HG03460 (cell line): ENCODE results near the gene TMEM14C.
A peak's percentile ranks its signal among the peaks of the same experiment; 100 is the strongest.

Experiments
- ATAC-seq: cut with Tn5 transposase; IDR thresholded peaks from one replicate; pipeline ENCODE4 v1.9.1; 2021; ENCODE audit not compliant: unreplicated experiment

TMEM14C gene

DNA sequence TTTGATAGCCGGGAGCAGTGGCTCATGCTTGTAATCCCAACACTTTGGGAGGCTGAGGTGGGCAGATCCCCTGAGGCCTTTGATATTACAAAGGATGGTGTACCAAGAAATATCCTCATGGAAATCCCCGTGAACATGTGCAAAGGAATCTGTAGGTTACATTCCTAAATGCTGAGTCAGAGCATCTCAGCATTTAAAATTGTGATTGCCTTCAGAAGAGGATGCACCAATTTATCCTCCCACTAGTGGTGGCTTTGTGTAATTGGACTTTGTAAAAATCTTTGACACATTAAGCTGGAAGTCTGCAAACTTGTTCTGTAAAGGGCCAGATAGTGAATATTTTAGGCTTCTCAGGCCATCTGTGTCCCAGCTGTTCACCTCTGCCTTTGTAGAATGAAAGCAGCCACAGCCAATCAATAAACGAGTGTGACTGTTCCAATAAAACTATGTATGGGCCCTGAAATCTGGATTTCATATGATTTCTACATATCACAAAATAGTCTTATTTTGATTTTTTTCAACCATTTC is 36.5 kb downstream of the TMEM14C start:
- peak; percentile 68 for ATAC-seq

DNA sequence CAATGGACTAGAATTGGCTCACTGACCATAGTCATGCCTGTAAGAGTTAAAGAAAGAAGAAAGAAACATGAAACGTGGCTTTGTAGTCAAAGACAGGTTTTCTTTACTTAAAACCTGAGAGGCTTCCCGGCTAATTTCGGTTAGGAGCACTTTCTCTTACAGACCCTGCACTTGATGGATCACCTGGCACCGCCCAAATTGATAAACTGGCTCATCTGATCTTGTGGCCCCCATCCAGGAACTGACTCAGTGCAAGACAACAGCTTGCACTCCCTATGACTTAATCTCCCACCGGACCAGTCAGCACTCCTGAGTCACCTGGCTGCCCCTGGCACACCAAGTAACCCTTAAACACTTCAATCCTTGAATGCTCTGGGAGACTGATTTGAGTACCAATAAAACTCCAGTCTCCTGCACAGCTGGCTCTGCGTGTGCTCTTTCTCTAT is 37.0 kb downstream of the TMEM14C start:
- ATAC-seq: no peak

DNA sequence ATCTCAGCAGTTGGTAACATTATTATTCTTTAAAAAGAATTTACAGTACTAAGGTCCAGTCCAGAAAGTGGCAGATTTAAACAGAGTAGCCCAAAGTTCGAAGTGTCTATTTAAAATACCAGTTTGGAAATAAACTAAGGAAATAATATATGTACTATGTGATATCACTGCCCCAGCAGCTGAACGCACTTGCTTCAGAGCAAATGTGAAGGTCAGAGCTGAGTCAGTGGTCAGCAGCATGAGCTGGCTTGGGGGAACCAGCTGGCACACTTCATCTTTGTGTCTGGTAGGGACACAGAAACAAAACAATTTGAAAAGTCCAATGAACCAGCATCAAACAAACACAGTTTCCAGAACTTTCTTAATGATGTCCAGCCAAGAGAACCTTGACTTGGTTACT is 40.1 kb downstream of the TMEM14C start:
- no peak for ATAC-seq

- ATAC-seq: no peak
These were observed 46.5 kb downstream of the TMEM14C start for GRCh38 chr6:10769419-10769818.

DNA sequence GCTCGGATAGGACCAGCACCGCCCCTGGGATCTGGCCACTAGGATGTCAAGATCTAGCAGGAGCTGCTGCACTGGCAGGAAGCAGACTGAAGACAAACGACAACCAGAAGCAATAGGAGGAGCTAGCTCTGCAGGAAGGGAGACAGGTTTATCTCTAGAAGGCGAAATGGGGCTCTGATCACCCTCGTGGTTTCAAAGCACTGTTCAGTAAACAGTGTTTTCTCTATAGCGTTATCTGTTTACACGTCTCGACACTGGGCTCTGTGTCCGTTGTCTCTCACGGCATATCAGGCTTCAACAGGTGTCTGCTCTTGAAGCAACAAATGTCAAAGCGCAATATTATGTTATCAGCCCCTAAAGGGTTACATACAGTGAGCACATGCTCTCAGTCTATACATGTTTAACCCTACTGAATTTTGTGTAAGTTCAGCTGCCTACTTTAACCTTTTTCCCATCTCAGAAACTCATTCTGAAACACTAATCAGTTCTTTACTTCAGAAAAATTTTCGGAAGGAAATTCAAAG is 48.6 kb downstream of the TMEM14C start:
- ATAC-seq: no peak

- no peak for ATAC-seq
These were observed 55.4 kb downstream of the TMEM14C start for GRCh38 chr6:10778230-10778629.

GRCh38 chr6:10779076-10779475 is 56.2 kb downstream of the TMEM14C start:
- no peak for ATAC-seq
